Mesothelial cell of epicardium (in vitro differentiated cells): ENCODE data around the gene TGFA. TPM values are rescaled to one million over a fixed set of nuclear protein-coding genes. Genes with fewer than 3 reads are reported as not detected.

Source experiments
- DNase-seq, 2 experiments: peaks; one replicate each; pipeline ENCODE4 v3.0.0; 2021; ENCODE audit warnings: low spot score in 2 of 2; ENCODE audit not compliant: unreplicated experiment in 2 of 2
- H3K27ac Mint-ChIP-seq: 2 replicates; pipeline ENCODE4 v1.8.0; 2021; ENCODE audit warnings: mixed read lengths
- H3K27me3 Mint-ChIP-seq: 2 replicates; pipeline ENCODE4 v1.8.0; 2021; ENCODE audit warnings: low read depth, mixed read lengths
- H3K36me3 Mint-ChIP-seq: 2 replicates; pipeline ENCODE4 v1.8.0; 2021; ENCODE audit warnings: mixed read lengths
- H3K4me1 Mint-ChIP-seq: 2 replicates; pipeline ENCODE4 v1.8.0; 2021; ENCODE audit warnings: mixed read lengths
- H3K4me3 Mint-ChIP-seq: 2 replicates; pipeline ENCODE4 v1.8.0; 2021; ENCODE audit warnings: mild to moderate bottlenecking, moderate library complexity, mixed read lengths
- H3K9me3 Mint-ChIP-seq: 2 replicates; pipeline ENCODE4 v1.8.0; 2021; ENCODE audit warnings: mixed read lengths
- total RNA-seq: library from RNA; stranded (reverse); gene quantifications from 3 replicates; pipeline ENCODE4 v1.2.1, GENCODE V29; 2021
- TF ChIP-seq, protein P1 (sequence below): fragments of 200-600 bp; sonication (generic); IDR thresholded peaks from one replicate; pipeline ENCODE4 v1.5.0; 2021; ENCODE audit warnings: antibody characterized with exemption; ENCODE audit not compliant: unreplicated experiment

Gene TGFA
- total RNA-seq, 1 donor from 2014 or later = 0.96 TPM

- no peak for DNase-seq
- Mint-ChIP-seq H3K27ac (no peak overlapping the region), H3K27me3 (peaks cover 34% of the 10 kb centered on the region), H3K4me1 (no peaks in the 10 kb centered on the region), H3K4me3 (no peak overlapping the region), H3K9me3 (no peaks in the 10 kb centered on the region), H3K36me3 (no peaks in the 10 kb centered on the region)
- TF ChIP-seq, protein P1, sequence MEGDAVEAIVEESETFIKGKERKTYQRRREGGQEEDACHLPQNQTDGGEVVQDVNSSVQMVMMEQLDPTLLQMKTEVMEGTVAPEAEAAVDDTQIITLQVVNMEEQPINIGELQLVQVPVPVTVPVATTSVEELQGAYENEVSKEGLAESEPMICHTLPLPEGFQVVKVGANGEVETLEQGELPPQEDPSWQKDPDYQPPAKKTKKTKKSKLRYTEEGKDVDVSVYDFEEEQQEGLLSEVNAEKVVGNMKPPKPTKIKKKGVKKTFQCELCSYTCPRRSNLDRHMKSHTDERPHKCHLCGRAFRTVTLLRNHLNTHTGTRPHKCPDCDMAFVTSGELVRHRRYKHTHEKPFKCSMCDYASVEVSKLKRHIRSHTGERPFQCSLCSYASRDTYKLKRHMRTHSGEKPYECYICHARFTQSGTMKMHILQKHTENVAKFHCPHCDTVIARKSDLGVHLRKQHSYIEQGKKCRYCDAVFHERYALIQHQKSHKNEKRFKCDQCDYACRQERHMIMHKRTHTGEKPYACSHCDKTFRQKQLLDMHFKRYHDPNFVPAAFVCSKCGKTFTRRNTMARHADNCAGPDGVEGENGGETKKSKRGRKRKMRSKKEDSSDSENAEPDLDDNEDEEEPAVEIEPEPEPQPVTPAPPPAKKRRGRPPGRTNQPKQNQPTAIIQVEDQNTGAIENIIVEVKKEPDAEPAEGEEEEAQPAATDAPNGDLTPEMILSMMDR = no peak
These were observed 96.8 kb downstream of the TGFA start for GRCh38 chr2:70456585-70457495.

GRCh38 chr2:70454936-70455544, 98.6 kb downstream of the TGFA start:
- Mint-ChIP-seq H3K9me3 (no peaks in the 10 kb centered on the region), H3K27me3 (peaks cover 25% of the 10 kb centered on the region), H3K27ac (no peak overlapping the region), H3K36me3 (no peaks in the 10 kb centered on the region), H3K4me1 (no peaks in the 10 kb centered on the region), H3K4me3 (no peak overlapping the region)
- no peak for DNase-seq
- TF ChIP-seq, protein P1 = no peak

- H3K27ac Mint-ChIP-seq = no peak overlapping the region
- TF ChIP-seq, protein P1 = no peak
- H3K27me3 Mint-ChIP-seq = peaks cover 21% of the 10 kb centered on the region
- no peaks in the 10 kb centered on the region for H3K4me1 Mint-ChIP-seq
- no peaks in the 10 kb centered on the region for H3K9me3 Mint-ChIP-seq
- peak in 1 of 2 experiments; percentile 13 for DNase-seq
- H3K36me3 Mint-ChIP-seq = no peaks in the 10 kb centered on the region
- no peak overlapping the region for H3K4me3 Mint-ChIP-seq
These were observed 102.9 kb downstream of the TGFA start for GRCh38 chr2:70450641-70451250.

GRCh38 chr2:70448041-70448440, 105.6 kb downstream of the TGFA start:
- no peak for DNase-seq
- Mint-ChIP-seq H3K36me3 (no peaks in the 10 kb centered on the region), H3K4me3 (no peak overlapping the region), H3K27me3 (peaks cover 26% of the 10 kb centered on the region), H3K9me3 (no peaks in the 10 kb centered on the region), H3K4me1 (no peaks in the 10 kb centered on the region), H3K27ac (no peak overlapping the region)
- TF ChIP-seq, protein P1 = no peak

- no peak for DNase-seq
- peaks cover 3% of the 10 kb centered on the region for H3K4me1 Mint-ChIP-seq
- H3K27ac Mint-ChIP-seq = no peak overlapping the region
- no peak overlapping the region for H3K4me3 Mint-ChIP-seq
- no peaks in the 10 kb centered on the region for H3K9me3 Mint-ChIP-seq
- H3K36me3 Mint-ChIP-seq = no peaks in the 10 kb centered on the region
- peaks cover 31% of the 10 kb centered on the region for H3K27me3 Mint-ChIP-seq
- TF ChIP-seq, protein P1 = no peak
These were observed 109.9 kb downstream of the TGFA start for GRCh38 chr2:70443726-70444125.
